Endothelial cell of umbilical vein (primary cell): Measurements from ENCODE around the gene TCERG1L. TPM values are rescaled to one million over a fixed set of nuclear protein-coding genes. Genes with fewer than 3 reads are reported as not detected.

Experiments
- BruUV-seq: library from RNA; stranded (reverse); fragments of 400-500 nt; replicated peaks from 2 replicates; lab custom pipeline; 2021; lab: Mats Ljungman, UMichigan
- CTCF ChIA-PET: fragments of 300-600, 350-600 bp; sonication (Branson Sonifier 250); formaldehyde crosslinking; loops from one replicate; lab custom pipeline; 2021; ENCODE audit warnings: antibody characterized with exemption, inconsistent platforms; lab: Charles Lee
- POLR2A ChIA-PET: fragments of 300-600, 350-600 bp; sonication (Branson Sonifier 250); formaldehyde crosslinking; loops from one replicate; lab custom pipeline; 2021; ENCODE audit warnings: antibody characterized with exemption, inconsistent platforms; lab: Charles Lee
- DNase-seq: peaks from one replicate; pipeline ENCODE4 v3.0.0-alpha.2; 2011; ENCODE audit warnings: low read depth, low spot score
- FAIRE-seq: peaks from 2 replicates; lab custom pipeline; 2011; peaks lifted over from hg19 to GRCh38; lab: Jason Lieb, UNC
- H2AFZ ChIP-seq: 2 replicates; pipeline ENCODE4 v1.6.0; 2012; ENCODE audit warnings: low read depth, low read length, control low read depth, inconsistent platforms
- H3K27ac ChIP-seq: 2 replicates; pipeline ENCODE4 v1.5.1; 2011; ENCODE audit warnings: low read depth, mild to moderate bottlenecking, control low read depth, low read length, moderate library complexity; ENCODE audit not compliant: insufficient read depth
- H3K27me3 ChIP-seq, 2 experiments: 2 replicates each; pipeline versions ENCODE4 v1.6.0 to v1.6.1; 2011; ENCODE audit warnings: low read length in 2 of 2, mixed read lengths in 1 of 2; ENCODE audit not compliant: control insufficient read depth in 2 of 2, insufficient read depth in 2 of 2
- H3K36me3 ChIP-seq, 2 experiments: 2 replicates in 1 of 2; 3 replicates in 1 of 2; pipeline ENCODE4 v1.5.1; 2011; ENCODE audit warnings: low read length in 2 of 2, mild to moderate bottlenecking in 1 of 2, moderate library complexity in 1 of 2; ENCODE audit not compliant: control insufficient read depth in 2 of 2, insufficient read depth in 2 of 2; ENCODE audit errors: extremely low read depth in 1 of 2
- H3K4me1 ChIP-seq: 3 replicates; pipeline ENCODE4 v1.5.1; 2011; ENCODE audit warnings: mild to moderate bottlenecking, low read length; ENCODE audit not compliant: control insufficient read depth, insufficient read depth; ENCODE audit errors: extremely low read depth
- H3K4me2 ChIP-seq: 2 replicates; pipeline ENCODE4 v1.6.1; 2011; ENCODE audit warnings: low read length, control low read depth, mixed read lengths; ENCODE audit not compliant: insufficient read depth
- H3K4me3 ChIP-seq, 3 experiments: fragments of 200-600 bp in 1 of 3; sonication (generic), shearing (Covaris generic) in 1 of 3; replicated peaks in 1 of 3; 2 replicates each; pipeline ENCODE4 v1.5.1; 2011 to 2016; ENCODE audit warnings: control low read depth in 3 of 3, low read length in 3 of 3, mild to moderate bottlenecking in 2 of 3, inconsistent platforms in 1 of 3, low read depth in 1 of 3, moderate library complexity in 1 of 3; ENCODE audit not compliant: insufficient read depth in 1 of 3
- H3K79me2 ChIP-seq: 2 replicates; pipeline ENCODE4 v1.6.0; 2012; ENCODE audit warnings: low read length, inconsistent platforms; ENCODE audit not compliant: control insufficient read depth, insufficient read depth
- H3K9ac ChIP-seq: replicated peaks from 2 replicates; pipeline ENCODE3; 2011; ENCODE audit warnings: low read length, control low read depth; ENCODE audit not compliant: insufficient read depth; ENCODE audit errors: extremely low read depth
- H3K9me1 ChIP-seq: replicated peaks from 3 replicates; pipeline ENCODE4 v1.6.0; 2011; ENCODE audit warnings: mild to moderate bottlenecking, low read length; ENCODE audit not compliant: control insufficient read depth, insufficient read depth; ENCODE audit errors: extremely low read depth
- H3K9me3 ChIP-seq: replicated peaks from 2 replicates; pipeline ENCODE4 v1.5.1; 2012; ENCODE audit warnings: low read length, inconsistent platforms; ENCODE audit not compliant: control insufficient read depth, insufficient read depth
- H4K20me1 ChIP-seq: replicated peaks from 2 replicates; pipeline ENCODE3; 2011; ENCODE audit warnings: mild to moderate bottlenecking, low read length; ENCODE audit not compliant: control insufficient read depth, insufficient read depth; ENCODE audit errors: extremely low read depth
- CTCF ChIP-seq, 2 donors: IDR thresholded peaks; 1 replicate in 1 of 2; 2 replicates in 1 of 2; pipeline ENCODE4 v1.5.1; 2011; ENCODE audit warnings: low read length in 2 of 2, mild to moderate bottlenecking in 2 of 2, moderate library complexity in 2 of 2, control low read depth in 1 of 2, inconsistent platforms in 1 of 2, low read depth in 1 of 2; ENCODE audit not compliant: insufficient read depth in 1 of 2; ENCODE audit errors: extremely low read depth in 1 of 2
- EZH2 ChIP-seq: IDR thresholded peaks from 2 replicates; pipeline ENCODE4 v1.6.1; 2012; ENCODE audit warnings: borderline replicate concordance, low read depth, mild to moderate bottlenecking, moderate library complexity, low read length, inconsistent platforms; ENCODE audit not compliant: severe bottlenecking
- FOS ChIP-seq: IDR thresholded peaks from 2 replicates; pipeline ENCODE4 v1.6.1; 2011; ENCODE audit warnings: mild to moderate bottlenecking, low read length, moderate library complexity, borderline replicate concordance; ENCODE audit not compliant: insufficient read depth
- GATA2 ChIP-seq: IDR thresholded peaks from 2 replicates; pipeline ENCODE4 v1.7.0; 2011; ENCODE audit warnings: low read depth, mild to moderate bottlenecking, moderate library complexity, mixed read lengths, low read length; ENCODE audit not compliant: insufficient read length, insufficient read depth
- JUN ChIP-seq: IDR thresholded peaks from 2 replicates; pipeline ENCODE4 v1.6.1; 2011; ENCODE audit warnings: borderline replicate concordance, low read depth; ENCODE audit not compliant: insufficient read length, insufficient read depth
- MAX ChIP-seq: IDR thresholded peaks from 2 replicates; pipeline ENCODE4 v1.6.1; 2011; ENCODE audit not compliant: insufficient read depth, insufficient read length
- MYC ChIP-seq: IDR thresholded peaks from one replicate; pipeline ENCODE4 v1.6.1; 2011; ENCODE audit warnings: mild to moderate bottlenecking, low read depth, low read length
- POLR2A ChIP-seq: IDR thresholded peaks from 2 replicates; pipeline ENCODE4 v1.6.1; 2012; ENCODE audit warnings: low read depth, mild to moderate bottlenecking, control low read depth, low read length
- POLR2AphosphoS5 ChIP-seq: IDR thresholded peaks from 2 replicates; pipeline ENCODE4 v1.6.1; 2012; ENCODE audit warnings: low read depth, mild to moderate bottlenecking, control low read depth, low read length, moderate library complexity; ENCODE audit not compliant: insufficient read depth
- dilution Hi-C: fragments of 300-500 bp; cut with MboI; formaldehyde crosslinking; loops from one replicate; pipeline ENCODE4 v1.15.0; 2019; ENCODE audit warnings: low sequenced_read_pairs; ENCODE audit not compliant: extremely low pct_ligation_motif_present
- intact Hi-C: fragments of 100-400 bp; cut with micrococcal nuclease; formaldehyde crosslinking; loops from one replicate; pipeline ENCODE4 v1.10.0; 2022
- polyA plus RNA-seq, 4 experiments: library from polyadenylated mRNA; depleted of rRNA in 3 of 4; stranded (reverse) in 3 of 4; unstranded in 1 of 4; fragments of >200 nt; gene quantifications; 2 replicates each; pipeline versions ENCODE4 v1.2.1 to v1.2.3, GENCODE V29; 2011 to 2012; ENCODE audit warnings: missing spikeins in 1 of 4
- total RNA-seq: library from RNA; stranded (reverse); gene quantifications from 2 replicates; pipeline ENCODE4 v1.2.3, GENCODE V29; 2021

Gene TCERG1L
- total and polyA plus RNA-seq, 2 donors (not counting 3 experiments of a cell fraction or from before 2014, with no cell fraction given), result not detected

- H3K4me3 ChIP-seq, result no peak overlapping the region
- no TSS peak for BruUV-seq
- no peak overlapping the region for H3K27ac ChIP-seq
- no peak overlapping the region for H3K4me2 ChIP-seq
- peaks cover 4% of the 10 kb centered on the region for H3K9me3 ChIP-seq
- no peak for DNase-seq
- ChIA-PET CTCF (no interaction called here), POLR2A (no interaction called here)
- H3K9ac ChIP-seq, result no peak overlapping the region
- no peak for TF ChIP-seq CTCF (IDR thresholded peaks at IDR 0.05; ENCODE audit: extremely low read depth in 1 of 2, insufficient read depth in 1 of 2, low read depth in 1 of 2, low read length in 2 of 2)
- no peak for TF ChIP-seq POLR2AphosphoS5
- TF ChIP-seq MYC, result no peak
- no peak for TF ChIP-seq EZH2
- no peak for TF ChIP-seq POLR2A
- TF ChIP-seq GATA2, result no peak
- no peak for TF ChIP-seq FOS
- TF ChIP-seq JUN, result no peak
- no peak for TF ChIP-seq MAX
- intact Hi-C loops, result no loop called here
- no peaks in the 10 kb centered on the region for H3K27me3 ChIP-seq
- dilution Hi-C loops, result no loop called here
- H3K4me1 ChIP-seq, result no peaks in the 10 kb centered on the region
- no peaks in the 10 kb centered on the region for H3K36me3 ChIP-seq
- no peaks in the 10 kb centered on the region for H3K9me1 ChIP-seq
- no peaks in the 10 kb centered on the region for H3K79me2 ChIP-seq
- no peaks in the 10 kb centered on the region for H4K20me1 ChIP-seq
- no peak overlapping the region for H2AFZ ChIP-seq
- FAIRE-seq, result no peak
Measured at GRCh38 chr10:131056781-131057180, 254.7 kb downstream of the TCERG1L start.
